ENCODE measurements around the gene ZNF787.
"Not testable (repeated sequence)": the region's sequence is repeated elsewhere in the genome, so short reads cannot be mapped to it uniquely, and the experiment has no call there.

Gene ZNF787

DNA sequence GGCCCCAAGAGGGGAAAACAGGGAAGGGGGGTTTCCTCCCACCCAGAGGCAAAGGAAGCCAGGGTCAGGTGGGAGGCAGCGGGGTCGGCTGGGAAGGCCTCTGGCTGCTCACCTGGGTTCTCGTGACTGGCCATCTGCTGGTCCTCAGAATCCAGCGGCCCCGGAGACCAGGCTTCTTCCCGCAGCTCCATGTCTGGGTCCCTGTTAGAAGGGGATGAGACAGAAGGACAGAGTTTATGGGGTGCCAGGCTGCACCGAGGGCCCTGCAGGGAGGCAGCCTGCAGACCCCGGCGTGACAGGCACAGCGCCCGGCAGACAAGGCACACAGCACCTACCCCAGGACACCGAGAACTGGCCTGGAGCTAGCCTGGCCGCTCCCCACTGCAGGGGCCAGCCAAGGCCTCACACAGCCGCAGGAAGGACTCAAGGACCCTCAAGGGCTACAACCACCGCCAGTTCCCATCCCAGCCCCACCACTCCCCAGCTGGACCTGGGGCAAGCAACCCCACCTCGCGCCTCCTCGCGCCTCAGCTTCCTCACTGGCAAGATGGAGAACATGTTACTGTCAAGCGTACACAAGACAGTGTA, 18.0 kb downstream of the ZNF787 start:
- DNase-seq = no peak

- DNase-seq = no peak
Observed at GRCh38 chr19:56101746-56102535, 19.2 kb downstream of the ZNF787 start.

DNA sequence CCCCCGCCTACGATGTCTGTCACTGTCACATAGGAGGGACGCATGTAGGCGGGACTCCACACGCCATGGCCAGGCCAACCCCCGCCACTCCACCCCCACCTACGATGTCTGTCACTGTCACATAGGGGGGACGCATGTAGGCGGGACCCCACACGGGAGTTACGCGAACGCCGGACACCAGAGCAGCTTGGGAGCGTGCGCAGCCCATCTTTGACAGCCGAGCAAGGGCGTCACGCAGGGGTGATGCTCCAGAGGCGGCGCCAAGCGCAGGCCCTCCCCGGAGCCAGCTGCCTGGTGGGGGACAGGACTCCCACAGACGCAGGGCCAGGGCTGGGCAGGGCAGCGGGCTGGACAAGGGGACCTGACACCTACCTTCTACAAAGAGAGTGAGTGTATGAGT, 20.0 kb downstream of the ZNF787 start:
- no peak for DNase-seq

DNA sequence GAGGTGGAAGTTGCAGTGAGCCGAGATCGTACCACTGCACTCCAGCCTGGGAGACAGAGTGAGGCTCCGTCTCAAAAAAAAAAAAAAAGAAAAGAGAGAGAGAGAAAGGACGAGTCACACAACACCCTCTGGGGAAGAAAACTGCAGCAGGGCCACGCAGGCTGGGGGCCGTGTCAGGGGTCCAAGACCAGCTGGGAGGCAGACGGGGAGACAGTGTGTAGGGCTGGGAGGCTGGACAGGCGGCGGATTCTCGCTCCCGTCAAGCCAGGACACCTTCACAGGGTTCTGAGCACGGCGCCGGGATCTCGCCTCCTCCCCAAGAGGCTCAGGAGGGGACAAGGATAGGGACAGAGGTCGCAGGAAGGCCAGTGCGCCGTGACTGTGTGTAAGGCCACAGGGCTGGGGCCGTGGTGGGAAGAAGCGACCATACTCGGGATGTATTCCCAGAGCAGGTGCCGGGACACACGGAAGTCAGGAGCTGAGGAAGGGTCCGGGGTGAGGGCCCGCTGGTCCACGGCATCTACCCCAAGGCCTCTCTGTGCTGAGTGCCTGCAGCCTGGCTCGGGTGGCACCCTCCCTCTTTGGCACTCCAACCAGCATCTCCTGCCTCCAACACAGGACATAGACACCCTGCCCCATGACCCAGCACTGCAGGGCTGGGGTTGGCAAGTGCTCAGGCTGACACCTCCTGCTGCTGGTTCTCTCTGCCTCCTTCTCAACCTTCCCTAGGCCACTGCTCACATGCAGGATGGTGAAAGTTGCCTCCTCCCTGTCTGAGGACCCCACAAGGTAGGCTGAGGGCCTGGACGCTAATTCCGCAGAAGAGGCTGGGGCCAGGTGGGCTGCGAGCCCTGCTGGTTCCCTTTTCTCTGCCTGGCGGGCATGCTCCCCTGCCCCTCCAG, 21.2 kb downstream of the ZNF787 start:
- DNase-seq = no peak

DNA sequence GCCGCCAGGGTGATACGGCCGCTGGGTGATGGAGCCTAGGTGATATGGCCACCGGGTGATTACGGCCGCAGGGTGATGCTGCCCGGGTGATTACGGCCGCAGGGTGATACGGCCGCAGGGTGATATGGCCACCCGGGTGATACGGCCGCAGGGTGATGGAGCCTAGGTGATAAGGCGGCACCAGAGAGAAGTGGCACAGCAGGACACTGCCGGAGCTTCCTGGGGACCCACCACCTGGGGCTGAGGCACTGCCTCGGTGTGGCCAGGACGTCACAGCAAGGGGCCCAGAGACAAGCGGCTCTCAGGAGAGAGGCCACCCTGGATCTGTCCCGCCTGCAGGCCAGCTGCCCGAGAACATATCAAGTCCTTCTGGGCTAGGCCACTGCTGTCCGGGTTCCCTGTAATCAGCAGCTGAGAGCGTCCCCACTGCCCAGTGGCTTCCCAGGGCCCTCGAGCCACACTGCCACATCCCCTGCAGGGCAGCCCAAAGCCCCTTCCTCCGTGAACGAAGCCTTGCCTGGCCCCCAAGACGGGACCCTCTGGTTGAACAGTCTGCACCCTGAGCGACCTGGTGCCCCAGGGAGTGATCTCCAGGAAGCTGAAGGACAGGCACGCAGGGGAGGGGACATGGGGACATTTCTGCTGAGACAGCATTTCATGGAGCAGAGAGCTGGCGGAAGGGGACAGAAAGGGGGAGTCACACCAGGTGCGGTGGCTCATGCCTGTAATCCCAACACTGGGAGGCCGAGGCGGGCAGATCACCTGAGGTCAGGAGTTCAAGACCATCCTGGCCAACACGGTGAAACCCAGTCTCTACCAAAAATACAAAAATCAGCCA, 22.1 kb downstream of the ZNF787 start:
- no peak for DNase-seq

- DNase-seq = not testable (repeated sequence)
Observed at GRCh38 chr19:56098237-56098636, 22.9 kb downstream of the ZNF787 start.

DNA sequence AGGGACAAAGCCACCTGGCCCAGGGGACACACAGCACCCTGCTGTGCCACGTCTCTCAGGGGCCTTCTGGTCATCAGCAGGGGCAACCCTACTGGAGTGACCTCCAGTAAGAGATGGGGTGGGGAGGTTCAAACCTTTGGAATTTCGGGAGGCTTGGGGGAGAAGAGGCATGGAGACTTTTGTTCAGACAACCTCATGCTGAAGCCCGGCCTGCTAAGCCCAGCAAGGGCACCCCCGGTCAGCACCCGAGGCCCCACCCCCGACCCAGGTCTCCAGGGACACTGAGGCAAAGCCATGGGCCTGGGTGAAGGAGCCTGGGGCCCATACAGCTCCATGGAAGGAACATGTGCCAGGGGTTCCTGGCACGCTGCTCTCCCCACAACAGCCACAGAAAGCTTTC, 23.3 kb downstream of the ZNF787 start:
- no peak for DNase-seq

DNA sequence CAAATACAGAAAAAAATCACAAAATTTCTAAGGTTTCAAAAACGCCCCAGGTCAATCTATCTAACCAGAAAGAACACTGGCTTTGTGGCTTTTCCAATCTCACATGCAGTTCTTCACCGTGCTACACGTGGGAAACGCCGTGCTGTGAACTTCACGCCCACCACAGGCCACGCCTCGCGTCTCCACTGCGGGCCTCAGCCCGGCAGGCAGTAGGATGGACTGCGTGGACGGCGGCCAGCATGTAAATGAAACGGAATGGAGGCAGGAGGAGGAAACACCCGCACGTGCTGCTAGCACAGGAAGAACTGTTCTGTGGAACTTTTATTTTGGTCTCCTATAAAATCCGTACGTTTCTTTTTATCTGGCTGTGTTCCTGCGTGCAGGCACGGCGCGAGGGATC, 23.8 kb downstream of the ZNF787 start:
- no peak for DNase-seq

DNA sequence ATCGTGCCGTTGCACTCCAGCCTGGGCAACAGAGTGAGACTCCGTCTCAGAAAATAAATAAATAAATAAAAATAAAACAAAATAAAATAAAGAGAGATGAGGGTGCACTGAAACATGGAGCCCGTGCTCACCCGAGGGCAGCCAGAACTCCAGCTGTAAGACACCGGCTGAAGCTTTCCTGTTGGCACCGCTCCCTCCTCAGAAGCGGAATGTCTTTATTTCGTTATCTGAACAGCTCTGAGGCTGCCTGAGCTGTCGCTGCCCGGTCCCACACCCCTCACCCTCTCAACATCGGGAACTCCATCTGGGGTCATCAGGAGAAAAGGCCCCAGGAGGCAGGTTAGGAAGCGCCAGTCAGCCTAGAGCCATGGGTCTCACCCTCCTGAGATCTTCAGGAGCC, 24.4 kb downstream of the ZNF787 start:
- no peak for DNase-seq

- DNase-seq = no peak
Observed at GRCh38 chr19:56094449-56094848, 26.6 kb downstream of the ZNF787 start.

DNA sequence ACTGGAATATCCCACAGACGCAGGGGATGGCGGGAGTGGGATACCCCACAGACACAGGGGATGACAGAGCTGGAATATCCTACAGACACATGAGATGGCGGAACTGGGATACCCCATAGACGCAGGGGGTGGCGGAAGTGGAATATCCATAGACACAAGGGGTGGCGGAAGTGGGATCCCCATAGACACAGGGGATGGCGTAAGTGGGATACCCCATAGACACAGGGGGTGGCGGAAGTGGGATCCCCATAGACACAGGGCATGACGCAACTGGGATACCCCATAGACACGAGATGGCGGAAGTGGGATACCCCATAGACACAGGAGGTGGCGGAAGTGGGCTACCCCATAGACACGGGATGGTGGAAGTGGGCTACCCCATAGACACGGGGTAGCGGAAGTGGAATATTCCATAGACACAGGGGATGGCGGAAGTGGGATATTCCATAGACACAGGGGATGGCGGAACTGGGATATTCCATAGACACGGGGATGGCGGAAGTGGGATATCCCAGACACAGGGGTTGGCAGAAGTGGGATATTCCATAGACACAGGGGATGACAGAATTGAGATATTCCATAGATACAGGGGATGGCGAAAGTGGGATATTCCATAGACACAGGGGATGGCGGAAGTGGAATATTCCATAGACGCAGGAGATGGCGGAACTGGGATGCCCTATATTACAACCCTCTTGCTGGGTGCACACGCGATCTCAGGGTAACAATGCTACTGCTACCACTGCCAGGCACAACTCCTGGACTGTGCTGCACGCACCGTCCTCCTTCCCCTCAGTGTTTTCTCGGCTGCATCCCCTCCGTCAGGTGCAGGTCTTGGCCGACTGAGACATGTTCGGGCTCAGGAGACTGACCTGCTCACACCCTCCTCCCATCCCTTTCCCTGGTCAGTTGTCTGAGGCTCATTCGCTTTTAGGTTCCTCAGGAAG, 28.1 kb downstream of the ZNF787 start:
- DNase-seq = no peak

GRCh38 chr19:56091751-56092546, 29.1 kb downstream of the ZNF787 start:
- DNase-seq = no peak

DNA sequence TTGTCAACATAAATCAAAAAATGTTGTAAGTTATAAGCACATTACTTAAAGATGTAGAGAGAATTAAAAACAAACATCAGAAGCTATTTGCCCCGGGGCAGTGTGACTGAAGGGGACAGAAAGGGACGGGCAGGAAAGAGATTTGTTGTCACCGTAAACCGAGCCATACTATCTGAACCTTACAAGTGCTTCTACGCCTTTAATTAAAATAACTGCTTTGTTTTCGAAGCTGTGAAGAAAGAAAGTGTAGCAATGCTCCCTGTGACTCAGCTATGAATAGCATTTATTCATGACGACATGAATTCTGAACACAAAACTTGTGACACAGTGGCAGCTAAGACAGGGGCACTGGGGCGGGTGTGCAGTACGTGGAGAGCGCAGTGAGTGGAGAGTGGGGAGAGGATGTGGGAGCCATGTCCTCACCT, 30.0 kb downstream of the ZNF787 start:
- peak; percentile 72 for DNase-seq

DNA sequence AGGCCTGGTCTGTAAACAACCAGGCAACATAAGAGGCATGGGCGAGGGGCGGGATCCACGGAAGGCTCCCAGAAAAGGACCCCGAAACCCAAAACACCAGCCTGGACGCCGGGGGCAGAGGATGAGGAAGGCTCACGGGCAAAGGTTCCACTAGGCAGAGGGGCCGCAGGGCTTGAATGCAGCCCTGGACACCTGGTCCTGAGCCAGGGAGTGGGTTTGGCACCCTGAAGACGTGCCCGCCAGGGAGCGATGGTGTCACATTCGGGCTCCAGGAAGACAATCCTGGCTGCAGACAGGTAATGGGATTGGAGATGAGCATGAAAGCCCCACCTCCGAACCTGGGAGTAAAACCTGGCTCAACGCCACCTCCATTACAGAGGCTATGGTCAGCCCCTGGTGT, 31.8 kb downstream of the ZNF787 start:
- no peak for DNase-seq

DNA sequence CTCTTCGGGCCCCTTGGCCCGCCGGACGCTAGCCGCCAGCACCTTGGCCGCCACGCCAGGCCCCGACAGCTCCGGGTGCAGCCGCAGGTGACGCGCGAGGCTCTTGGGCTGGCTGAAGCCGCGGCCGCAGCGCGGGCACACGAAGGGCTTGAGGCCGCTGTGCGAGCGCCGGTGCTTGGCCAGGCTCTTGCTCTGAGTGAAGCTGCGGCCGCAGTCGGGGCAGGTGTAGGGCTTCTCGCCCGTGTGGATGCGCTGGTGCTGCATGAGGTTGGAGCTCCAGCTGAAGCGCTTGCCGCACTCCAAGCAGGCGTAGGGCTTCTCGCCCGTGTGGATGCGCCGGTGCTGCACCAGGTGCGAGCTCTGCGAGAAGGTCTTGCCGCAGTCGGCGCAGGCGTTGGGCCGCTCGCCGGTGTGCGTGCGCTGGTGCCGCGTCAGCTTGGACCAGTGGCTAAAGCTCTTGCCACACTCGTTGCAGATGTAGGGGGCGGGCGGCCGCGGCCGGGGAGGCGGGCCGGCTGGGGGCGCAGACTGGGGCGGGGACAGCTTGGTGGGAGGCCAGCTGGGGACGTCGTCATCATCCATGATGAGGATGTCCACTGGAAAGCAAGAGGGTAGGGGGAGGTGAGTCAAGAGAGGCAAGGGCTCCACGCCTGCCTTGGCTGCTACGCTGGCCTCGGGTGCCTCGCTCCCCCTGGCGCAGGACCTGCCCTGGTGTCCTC, 32.4 kb downstream of the ZNF787 start:
- DNase-seq = no peak

DNA sequence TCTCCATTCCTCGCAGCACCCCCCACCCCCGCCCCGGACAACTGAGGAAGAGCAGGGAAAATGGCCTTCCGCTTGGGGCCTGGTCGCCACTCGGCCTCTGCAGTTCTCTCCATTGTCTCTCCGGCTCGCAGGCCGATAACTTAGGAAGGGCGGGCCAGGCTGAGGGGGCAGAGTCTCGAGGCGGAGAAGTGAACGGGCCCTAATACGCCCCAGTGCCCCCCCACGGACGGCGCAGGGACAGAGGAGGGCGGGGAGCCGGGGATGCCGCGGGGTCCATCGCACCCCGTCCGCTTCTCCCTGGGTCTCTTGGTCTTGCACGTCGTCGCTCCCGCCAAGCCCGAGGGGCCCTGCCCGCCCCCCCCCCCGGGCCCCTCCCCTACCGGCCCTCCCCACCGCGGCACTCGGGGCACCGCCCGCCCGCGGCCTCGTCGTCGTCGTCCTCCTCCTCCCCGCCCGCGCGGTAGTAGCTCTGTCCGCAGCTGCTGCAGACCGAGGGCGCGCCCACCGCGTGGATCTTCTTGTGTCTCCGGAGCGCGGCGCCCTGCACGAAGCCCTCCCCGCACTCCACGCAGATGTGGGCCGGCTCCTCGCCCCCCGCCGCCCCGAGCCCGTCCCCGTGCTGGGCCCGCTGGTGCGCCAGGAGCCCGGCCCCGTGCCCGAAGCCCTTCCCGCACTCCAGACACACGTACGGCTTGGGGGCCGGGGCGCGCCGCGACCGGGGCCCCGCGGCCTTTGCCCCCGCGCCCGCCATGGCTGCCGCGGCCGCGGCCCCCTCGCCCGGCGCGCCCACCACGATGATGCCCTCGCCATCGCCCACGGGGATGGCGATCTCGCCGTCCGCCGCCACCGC, 33.2 kb downstream of the ZNF787 start:
- DNase-seq = no peak

DNA sequence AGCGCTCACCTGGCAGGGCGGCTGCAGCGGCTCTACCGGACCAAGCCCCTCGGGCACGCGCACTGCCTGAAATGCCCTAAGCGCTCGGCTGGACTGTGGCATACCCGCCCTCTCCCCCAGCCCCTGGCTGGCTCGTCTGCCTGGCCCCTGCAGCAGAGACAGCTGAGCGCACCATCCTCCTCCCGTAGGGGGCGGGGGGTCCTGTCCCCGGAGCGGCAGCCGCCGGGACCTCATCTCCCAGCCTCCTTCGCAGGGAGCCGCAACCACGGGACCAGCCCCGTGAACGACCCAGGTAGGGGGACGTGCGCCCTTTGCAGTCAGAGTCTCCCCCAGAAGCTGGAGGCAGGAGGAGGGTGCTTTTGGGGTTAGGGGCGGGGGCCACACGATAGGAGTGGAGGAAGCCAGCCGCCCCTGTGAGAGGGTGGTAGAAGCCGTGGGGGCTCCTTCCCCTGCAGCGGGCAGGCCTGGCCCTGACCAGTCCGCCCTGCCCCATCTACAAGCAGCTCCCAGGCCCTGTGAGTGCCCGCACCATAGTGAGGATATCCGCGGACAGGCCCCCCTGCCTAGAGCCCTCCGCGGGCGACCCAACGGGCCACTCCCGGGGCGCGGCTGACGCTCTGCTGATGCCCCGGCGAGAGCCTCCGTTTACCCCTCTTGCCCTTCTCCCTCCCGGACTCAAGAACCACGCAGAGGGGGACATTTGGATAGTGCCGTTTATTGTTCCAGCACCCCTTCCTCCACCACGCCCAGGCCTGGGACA, 34.2 kb downstream of the ZNF787 start:
- no peak for DNase-seq

DNA sequence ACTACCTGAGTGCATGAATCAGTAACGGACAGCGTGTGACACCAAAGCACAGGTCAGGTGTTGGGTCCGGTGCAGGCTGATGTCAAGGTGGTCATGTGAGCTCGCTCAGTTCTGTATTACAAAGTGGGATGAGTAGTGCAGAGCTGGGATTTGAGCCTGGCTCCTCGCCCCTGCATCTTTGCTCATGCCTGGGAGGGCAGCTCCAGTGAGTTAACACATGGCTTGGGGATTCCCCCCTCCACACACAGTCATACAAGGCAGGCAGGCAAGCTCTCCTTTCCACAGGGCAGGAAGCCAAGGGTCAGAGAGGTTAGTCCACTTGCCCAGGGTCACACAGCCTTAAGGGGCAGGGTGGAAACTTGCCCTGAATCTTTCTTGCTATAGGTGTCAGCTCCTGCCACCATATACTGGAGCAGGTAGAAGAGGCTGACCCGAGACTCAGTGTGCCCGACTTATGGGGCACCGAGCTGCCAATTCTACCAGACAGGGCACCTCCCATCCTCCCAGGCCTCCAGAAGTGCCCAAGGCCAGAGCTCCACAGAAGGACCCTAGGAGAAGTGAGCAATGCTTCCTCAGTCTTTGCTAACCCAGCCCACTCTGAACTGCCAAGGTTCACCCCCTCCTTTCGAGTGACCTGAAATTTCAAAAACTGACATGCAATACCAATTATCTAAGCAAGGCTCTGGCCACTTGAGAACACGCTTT, 35.4 kb downstream of the ZNF787 start:
- peak; percentile 12 for DNase-seq

All from inflammatory macrophage treated with lipopolysaccharide for 4 hours (primary cell).